Endothelial cell of umbilical vein (primary cell): ENCODE results near the gene CD200R1L.

ENCODE experiments used
- CTCF ChIP-seq, 2 donors: IDR thresholded peaks; 1 replicate in 1 of 2; 2 replicates in 1 of 2; pipeline ENCODE4 v1.5.1; 2011; ENCODE audit warnings: low read length in 2 of 2, mild to moderate bottlenecking in 2 of 2, moderate library complexity in 2 of 2, control low read depth in 1 of 2, inconsistent platforms in 1 of 2, low read depth in 1 of 2; ENCODE audit not compliant: insufficient read depth in 1 of 2; ENCODE audit errors: extremely low read depth in 1 of 2
- EZH2 ChIP-seq: IDR thresholded peaks from 2 replicates; pipeline ENCODE4 v1.6.1; 2012; ENCODE audit warnings: borderline replicate concordance, low read depth, mild to moderate bottlenecking, moderate library complexity, low read length, inconsistent platforms; ENCODE audit not compliant: severe bottlenecking
- FOS ChIP-seq: IDR thresholded peaks from 2 replicates; pipeline ENCODE4 v1.6.1; 2011; ENCODE audit warnings: mild to moderate bottlenecking, low read length, moderate library complexity, borderline replicate concordance; ENCODE audit not compliant: insufficient read depth
- GATA2 ChIP-seq: IDR thresholded peaks from 2 replicates; pipeline ENCODE4 v1.7.0; 2011; ENCODE audit warnings: low read depth, mild to moderate bottlenecking, moderate library complexity, mixed read lengths, low read length; ENCODE audit not compliant: insufficient read length, insufficient read depth
- JUN ChIP-seq: IDR thresholded peaks from 2 replicates; pipeline ENCODE4 v1.6.1; 2011; ENCODE audit warnings: borderline replicate concordance, low read depth; ENCODE audit not compliant: insufficient read length, insufficient read depth
- POLR2A ChIP-seq: IDR thresholded peaks from 2 replicates; pipeline ENCODE4 v1.6.1; 2012; ENCODE audit warnings: low read depth, mild to moderate bottlenecking, control low read depth, low read length

- TF ChIP-seq CTCF (IDR thresholded peaks at IDR 0.05; ENCODE audit: extremely low read depth in 1 of 2, insufficient read depth in 1 of 2, low read depth in 1 of 2, low read length in 2 of 2) (no peak), JUN (no peak), FOS (no peak), EZH2 (no peak), POLR2A (no peak), GATA2 (no peak)
Measured at GRCh38 chr3:112806903-112807302, 39.8 kb downstream of the CD200R1L start.
